Stimulated activated CD8-positive, alpha-beta memory T cell treated with anti-CD3 and anti-CD28 coated beads, Interleukin-12 subunit alpha, Interleukin-12 subunit beta, amount 100 ng/mL, for 1 hour (primary cell): ENCODE measurements around the gene RTF2.
"Not testable (repeated sequence)": the region's sequence is repeated elsewhere in the genome, so short reads cannot be mapped to it uniquely, and the experiment has no call there.

ENCODE experiments used
- DNase-seq: peaks from one replicate; pipeline ENCODE4 v3.0.0-alpha.2; 2020; ENCODE audit warnings: low read depth

Gene RTF2

DNA sequence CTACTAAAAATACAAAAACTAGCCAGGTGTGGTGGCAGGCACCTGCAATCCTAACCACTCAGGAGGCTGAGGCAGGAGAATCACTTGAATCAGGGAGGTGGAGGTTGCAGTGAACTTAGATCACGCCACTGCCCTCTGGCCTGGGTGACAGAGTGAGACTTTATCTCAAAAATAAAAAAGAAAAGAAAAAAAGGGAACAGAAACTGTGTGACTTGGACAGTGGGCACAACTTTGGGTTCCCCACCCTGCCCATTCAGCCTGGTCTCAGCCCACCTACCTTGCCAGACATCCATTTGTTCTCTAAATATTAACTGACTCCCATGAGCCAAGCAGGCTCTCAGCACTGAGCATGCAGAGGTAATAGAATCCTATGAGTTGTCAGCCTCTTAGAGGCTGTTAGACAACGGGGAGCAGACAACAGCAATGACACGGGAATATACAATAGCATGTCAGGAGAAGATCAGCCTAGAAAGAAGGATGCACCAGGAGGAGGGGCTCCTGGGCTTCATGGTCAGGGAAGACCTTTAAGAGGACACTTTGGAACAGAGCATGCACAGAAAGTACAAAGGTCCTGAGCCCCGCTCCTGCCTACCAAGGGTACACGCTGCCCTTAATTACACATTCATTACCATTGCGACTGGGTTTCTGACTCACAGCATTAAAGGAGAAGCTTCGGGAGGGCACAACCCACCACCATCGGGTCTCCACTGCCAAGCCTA lies 84.6 kb downstream of the RTF2 start:
- no peak for DNase-seq

DNA sequence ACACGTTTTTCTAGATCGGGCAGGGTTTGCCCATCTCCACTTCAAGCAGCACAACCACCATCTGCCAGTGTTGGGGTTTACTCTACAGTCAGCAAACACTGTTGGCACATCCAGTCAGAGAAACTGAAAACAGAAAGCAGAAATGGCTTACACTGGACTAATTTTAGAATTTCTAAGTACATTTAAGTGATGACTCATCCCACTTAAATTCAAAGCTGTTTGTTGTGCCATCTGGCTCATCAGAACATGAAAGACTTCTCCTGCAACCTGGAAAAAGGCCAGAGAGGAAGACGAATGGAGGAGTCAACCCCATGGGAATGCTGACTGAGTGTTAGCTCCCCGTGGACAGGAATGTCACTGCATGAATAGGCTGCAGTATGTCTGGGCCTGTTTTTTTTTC lies 86.4 kb downstream of the RTF2 start:
- no peak for DNase-seq

DNA sequence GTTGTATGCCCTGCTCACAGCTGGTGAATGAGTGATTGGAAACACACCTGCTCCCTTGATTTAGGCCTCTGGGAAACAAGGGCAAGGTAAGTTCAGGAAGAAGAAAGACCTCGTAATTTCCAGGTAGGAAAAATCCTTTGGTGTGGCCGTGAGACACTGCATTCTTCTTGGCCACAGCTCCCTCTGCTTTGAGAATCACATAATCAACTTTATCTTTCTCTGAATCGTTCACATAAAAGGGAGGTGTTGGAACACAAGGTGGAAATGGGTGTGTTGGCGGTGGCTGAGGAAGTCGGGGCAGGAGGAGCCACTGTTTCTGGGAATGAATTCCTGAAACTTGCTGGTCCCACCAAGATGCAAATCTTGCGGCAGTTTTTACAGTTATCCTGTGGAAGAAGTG lies 90.5 kb downstream of the RTF2 start:
- DNase-seq, result no peak

DNA sequence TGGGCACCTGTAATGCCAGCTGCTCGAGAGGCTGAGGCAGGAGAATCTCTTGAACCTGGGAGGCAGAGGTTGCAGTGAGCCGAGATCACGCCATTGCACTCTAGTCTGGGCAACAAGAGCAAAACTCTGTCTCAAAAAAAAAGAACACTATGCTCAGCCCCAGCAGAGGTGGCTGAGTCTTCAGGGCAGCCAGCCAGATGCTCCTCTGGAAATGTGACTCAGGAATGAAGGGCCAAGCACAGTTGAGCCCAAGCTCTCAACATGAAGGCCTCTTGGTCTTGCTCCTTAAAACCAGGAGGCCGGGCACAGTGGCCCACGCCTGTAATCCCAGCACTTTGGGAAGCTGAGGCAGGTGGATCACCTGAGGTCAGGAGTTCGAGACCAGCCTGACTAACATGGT lies 96.1 kb downstream of the RTF2 start:
- not testable (repeated sequence) for DNase-seq

DNA sequence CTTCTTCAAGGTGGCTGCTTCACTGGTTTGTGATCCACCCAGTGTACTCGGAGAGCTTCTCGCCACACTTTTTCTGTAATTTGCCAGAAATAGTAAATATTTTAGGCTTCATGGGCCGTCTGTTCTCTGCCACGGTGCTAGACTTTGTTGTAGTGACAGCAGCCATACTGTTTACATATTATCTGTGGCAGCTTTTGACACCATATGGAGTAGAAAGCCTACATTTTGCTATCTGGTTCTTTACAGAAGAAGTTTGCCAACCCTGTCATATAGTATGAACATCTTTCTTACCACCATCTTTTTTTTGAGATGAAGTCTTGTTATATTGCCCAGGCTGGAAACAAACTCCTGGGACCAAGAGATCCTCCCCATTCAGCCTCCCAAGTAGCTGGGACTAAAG lies 97.1 kb downstream of the RTF2 start:
- DNase-seq, result no peak

DNA sequence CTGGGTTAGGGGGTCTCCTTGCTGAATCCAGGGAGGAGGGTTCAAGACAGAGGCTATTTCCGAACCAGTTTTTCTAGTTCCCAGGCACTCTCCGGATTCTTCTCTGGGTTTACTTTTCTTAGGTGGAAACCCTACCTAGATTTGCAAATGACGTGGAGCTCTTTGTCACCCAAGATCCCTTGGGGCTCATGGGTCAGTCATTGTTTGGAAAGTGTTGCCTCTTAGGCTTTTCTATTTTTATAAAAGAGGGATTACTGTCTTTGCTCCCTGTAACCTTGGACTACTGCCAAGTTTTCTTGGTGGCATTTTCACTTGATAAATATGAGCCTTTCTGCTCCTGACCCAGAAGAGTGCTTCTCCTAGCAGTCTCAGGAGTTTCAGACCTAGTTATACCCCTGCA lies 98.2 kb downstream of the RTF2 start:
- DNase-seq, result no peak
